A673 (cell line): ENCODE data around the gene GALC.

Source experiments
- EZH2 ChIP-seq: fragments of 200-600 bp; sonication (generic); IDR thresholded peaks from 2 replicates; pipeline ENCODE4 v1.6.1; 2017; ENCODE audit warnings: borderline replicate concordance, low read depth, mild to moderate bottlenecking, mixed read lengths, antibody characterized with exemption, low read length; ENCODE audit not compliant: poor library complexity, severe bottlenecking
- TF ChIP-seq, protein P1 (sequence below): fragments of 300-800, 200-600 bp; sonication (generic); conservative IDR thresholded peaks from 2 replicates; pipeline ENCODE4 v1.5.1; 2017; ENCODE audit warnings: low read depth, mild to moderate bottlenecking, antibody characterized with exemption, low read length, moderate library complexity, mixed read lengths

DNA sequence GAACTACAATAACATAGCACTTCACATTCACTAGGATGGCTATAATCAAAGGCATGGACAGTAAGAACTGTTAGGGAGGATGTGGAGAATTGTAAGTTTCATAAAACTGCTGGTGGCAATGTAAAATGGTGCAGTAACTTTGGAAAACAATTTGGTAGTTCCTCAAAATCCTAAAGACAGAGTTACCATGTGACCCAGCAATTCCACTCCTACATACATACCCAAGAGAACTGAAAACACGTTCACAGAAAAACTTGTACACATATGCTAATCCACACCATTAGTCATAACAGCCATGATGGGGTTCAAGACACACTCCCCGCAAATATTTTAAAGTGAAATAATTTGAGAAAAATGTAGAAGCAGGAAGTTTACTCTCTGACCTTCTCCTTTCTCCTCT lies 31.7 kb downstream of the GALC start:
- TF ChIP-seq, protein P1, sequence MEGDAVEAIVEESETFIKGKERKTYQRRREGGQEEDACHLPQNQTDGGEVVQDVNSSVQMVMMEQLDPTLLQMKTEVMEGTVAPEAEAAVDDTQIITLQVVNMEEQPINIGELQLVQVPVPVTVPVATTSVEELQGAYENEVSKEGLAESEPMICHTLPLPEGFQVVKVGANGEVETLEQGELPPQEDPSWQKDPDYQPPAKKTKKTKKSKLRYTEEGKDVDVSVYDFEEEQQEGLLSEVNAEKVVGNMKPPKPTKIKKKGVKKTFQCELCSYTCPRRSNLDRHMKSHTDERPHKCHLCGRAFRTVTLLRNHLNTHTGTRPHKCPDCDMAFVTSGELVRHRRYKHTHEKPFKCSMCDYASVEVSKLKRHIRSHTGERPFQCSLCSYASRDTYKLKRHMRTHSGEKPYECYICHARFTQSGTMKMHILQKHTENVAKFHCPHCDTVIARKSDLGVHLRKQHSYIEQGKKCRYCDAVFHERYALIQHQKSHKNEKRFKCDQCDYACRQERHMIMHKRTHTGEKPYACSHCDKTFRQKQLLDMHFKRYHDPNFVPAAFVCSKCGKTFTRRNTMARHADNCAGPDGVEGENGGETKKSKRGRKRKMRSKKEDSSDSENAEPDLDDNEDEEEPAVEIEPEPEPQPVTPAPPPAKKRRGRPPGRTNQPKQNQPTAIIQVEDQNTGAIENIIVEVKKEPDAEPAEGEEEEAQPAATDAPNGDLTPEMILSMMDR: no peak
- TF ChIP-seq EZH2: no peak
